GDM1 (cell line): Measurements from ENCODE around the gene TGFBR3.

ENCODE experiments used
- DNase-seq: peaks from one replicate; lab custom pipeline; 2025; lab: John Stamatoyannopoulos, UW

The TGFBR3 gene

DNA sequence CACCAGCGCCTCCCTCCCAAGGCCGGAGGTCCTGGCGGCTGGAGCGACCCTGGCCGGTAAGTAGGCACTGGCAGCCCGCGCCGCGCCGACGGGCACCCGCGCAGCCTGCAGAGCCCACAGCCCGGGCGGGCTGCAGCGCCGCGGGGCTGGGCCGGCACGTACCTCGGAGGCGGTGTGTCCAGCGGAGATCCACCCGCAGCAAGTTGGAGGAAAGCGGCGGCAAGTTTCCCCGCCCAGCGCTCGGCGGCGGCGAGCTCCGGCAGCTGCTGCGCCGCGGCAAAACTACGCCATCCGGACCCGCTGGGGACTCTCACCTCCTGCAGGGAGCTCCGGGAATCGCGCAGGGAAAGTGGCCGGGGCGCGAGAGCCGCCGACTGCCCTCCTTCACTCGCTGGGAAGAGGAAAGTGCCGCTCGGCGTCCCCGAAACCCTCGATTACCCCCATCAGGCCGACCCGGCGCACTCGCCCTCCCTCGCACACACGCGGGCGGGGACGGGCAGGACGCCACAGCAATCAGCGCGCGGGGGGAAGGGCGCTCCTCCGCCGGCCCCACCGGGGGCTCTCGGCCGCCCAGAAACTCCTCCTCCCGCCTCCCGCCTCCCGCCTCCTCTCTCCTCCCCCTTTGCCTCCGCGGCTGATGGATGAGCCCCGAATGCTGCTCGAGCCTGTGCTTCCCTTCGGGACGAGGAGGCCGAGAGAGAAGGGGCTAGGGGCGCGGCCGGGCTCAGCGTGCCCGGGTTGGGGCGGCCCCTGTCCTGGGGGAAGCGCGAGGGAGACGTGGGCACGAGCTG is at the start of gene TGFBR3:
Gene TGFBR3 (minus strand): TSS at position 436 of the 791 bp plus-strand sequence. CDS start 24,620 bp downstream, outside the sequence.
- DNase-seq = no peak

DNA sequence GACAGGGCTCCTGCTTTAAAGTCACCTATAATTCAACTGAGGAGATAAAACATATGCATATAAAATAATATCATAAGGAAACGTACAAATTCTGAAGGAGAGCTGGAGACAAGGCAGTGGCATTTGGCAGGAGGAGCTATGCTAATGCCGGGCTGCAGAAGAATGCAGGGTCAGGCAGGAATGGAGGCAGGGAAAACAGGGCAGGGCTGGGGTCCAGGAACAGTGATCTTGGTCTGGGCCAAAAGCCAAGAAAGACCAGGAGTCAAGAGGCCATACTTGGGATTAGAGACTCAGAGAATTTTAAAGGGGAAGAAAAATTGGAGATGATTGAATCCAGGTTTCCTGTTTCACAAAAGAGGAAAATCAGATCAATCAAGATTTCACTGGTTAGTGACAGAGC is 43.3 kb upstream of the TGFBR3 start:
- no peak for DNase-seq

DNA sequence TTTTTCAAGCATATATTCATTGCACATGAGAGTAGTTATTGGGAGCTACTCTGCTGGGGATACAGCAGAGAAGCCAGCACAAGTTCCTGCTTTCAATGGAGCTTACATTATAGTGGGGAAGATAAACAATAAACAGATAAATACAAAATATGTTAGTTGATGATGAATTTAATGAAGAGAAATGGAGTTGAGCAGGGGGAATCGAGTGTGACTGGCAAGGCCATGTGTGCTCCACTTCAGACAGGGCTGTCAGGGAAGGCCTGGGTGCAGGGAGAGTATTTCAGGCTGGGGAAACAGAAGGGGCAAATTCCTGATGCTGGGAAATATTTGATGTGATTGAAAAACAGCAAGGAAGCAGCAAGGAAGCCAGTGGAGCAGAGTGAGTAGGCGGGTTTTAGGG is 42.1 kb upstream of the TGFBR3 start:
- DNase-seq = no peak

DNA sequence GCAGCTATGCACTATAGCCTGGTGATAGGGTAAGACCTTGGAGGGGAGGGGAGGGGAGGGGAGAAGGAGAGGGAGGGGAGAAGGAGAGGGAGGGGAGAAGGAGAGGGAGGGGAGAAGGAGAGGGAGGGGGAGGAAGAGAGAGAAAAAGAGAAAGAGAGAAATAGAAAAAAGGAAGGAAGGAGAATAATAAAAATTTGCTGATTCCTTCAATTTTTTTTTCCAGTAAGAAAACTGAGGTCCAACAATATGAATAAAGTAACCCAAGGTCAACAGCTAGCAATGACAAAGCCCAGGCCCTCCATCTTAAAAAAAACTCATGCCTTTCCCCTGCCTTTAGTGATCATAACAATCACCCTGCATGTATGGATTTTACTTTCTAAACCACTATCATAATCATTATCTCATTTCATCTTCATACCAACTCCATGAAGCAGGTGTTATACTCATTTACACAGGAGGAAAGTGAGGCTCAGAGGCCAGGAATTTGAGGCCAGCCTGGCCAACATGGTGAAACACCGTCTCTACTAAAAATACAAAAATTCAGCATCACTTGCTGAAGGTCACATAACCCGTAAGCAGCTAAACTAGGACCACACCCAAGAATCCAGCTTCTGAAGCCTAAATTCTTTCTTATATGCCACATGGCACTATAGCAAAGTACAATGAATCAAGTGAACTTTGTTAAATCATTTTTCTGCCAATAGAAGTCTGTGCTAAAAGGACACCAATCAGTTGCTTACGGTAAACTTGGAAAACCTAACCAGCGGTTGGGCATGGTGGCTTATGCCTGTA is 39.9 kb upstream of the TGFBR3 start:
- DNase-seq = no peak

DNA sequence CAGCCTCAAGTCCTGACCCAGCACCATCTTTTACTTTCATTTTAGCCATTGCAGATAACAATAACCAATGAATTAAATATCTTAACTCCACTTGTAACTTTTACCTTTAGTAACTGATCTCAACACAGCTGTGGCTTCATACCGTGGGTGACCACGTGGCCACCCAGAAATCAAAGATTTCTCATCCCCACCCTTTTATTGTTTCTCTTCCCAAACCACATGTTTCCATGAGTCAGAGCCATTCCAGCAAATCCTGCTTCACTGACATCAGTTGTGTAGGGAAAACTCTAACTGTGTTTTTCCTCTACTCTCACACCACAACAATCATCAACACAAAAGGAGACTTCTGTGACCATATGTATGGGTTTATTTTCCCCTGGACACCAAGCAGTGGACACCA is 38.2 kb upstream of the TGFBR3 start:
- no peak for DNase-seq

DNA sequence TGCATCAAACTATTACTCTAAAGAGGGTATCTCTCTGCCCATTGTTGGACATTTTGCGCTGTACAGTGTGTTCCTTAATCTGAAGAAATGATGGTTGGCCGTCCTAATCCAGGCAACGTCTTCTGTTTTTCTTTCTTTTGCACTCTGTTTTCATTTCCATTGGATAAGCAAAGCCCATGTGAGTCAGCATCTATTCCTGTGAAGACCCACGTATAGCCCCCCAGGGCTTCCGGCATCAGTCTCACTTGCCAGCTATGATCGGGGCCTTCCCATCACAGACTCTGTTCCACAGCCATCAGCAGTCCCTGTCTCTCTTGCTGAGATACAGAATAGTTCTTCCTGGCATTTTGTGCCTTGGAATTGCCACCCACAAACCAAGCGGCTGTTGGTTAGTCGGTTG is 34.0 kb upstream of the TGFBR3 start:
- DNase-seq = no peak

DNA sequence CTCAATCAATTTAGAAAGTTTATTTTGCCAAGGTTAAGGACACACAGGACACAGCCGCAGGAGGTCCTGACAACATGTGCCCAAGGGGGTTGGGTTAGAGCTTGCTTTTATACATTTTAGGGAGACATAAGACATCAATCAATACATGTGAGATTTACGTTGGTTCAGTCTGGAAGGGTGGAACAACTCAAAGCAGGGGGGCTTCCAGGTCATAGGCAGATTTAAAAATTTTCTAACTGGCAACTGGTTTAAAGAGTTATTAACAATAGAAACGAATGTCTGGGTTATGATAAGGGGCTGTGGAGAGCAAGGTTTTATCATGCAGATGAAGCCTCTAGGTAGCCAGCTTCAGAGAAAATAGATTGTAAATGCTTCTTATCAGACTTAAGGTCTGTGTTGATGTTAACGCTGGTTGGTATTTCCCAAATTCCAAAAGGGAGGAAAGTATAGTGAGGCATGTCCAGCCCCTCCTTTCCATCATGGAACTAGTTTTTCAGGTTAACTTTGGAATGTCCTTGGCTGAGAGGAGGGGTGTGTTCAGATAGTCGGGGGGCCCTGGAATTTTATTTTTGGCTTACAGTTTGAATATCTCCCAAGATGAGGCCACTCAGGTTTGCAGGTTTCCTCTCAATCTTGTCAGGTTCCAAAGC is 31.0 kb upstream of the TGFBR3 start:
- DNase-seq = no peak

DNA sequence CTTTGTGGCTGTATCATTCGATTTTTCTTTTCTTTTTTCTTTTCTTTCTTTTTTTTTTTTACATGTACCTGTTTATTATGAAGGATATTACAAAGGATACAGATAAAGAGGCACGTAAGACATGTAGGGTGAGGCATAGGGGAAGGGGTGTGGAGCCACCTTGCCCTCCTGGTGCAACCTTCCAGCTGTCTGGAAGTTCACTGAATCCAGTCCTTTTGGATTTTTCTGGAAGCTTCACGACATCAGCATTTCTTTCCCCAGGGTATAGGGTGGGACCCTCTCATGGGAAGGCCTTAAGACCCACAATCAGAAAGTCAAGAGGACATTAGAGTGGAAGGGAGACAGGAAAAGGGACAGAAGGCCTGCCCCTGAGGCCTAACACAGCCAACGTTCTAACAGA is 30.1 kb upstream of the TGFBR3 start:
- DNase-seq = no peak

DNA sequence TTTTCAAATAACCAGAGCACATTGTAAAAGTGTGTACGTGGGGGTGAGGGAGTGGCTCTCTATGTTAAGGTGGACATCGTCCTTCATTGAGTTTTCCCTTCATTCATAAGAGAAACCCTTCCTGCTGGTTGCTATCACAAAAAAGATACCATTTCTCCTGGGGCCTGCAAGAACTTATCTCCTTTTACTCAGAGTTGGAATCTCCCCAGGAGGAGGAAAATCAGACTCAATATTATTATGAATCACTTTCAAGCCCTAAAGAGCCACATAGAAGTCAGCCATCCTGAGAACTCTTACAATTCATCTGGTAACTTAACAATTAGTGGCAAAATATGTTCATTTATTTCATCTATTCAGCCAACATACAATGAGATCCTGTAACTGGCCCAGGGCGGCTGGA is 27.1 kb upstream of the TGFBR3 start:
- no peak for DNase-seq

DNA sequence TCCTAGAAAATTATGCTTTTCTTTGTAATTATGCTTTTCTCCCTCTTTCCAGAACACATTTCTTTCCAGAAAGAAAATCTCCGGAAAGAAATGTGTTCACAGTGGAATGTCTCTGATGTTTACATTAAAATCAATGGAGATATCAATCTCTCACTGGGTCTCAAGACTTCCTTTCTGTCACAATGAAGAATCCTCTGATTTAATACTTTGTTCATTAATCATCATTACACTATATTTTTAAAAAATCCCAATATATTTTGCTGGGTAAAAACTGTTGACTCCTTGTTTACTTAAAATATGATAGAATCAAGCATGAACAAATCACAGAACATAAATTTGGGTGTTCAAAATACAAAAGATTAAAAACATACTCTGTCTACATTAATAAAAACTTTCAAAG is 26.3 kb upstream of the TGFBR3 start:
- DNase-seq = no peak

DNA sequence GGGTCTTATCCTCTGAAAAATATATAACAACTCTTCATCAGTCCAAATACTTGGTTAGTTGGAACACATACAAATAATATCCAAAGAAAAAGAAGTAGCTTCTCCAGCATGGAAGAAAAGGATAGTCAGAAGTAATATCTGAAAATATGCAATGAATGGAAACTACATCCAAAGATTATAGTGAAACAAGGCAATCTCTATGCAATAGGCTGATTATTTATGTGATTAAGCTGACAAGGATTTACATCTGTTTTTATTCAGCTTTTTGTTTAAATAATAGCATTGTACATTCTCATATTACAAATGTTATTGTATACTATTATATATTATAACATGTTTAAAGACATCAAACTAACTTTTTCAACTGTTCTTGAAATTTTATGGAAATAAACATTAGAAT is 15.3 kb upstream of the TGFBR3 start:
- DNase-seq = no peak

DNA sequence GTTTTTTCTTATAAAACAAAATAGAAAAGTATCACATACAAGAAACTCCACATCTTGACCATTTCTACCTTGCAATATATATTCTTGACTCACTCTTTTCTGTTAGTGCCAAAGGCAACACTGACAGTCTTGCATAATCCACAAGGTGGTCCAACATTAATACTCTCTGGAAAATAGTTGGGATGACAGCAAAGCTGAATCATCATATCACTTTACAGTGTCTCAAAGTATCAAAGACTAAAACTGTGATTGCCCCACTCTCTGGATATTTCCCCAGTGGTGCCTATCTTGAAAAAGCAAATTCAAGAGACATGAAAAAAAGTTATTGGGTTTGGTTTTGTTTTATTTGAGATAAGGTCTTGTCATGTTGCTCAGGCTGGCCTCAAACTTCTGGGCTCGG is 14.6 kb upstream of the TGFBR3 start:
- no peak for DNase-seq

DNA sequence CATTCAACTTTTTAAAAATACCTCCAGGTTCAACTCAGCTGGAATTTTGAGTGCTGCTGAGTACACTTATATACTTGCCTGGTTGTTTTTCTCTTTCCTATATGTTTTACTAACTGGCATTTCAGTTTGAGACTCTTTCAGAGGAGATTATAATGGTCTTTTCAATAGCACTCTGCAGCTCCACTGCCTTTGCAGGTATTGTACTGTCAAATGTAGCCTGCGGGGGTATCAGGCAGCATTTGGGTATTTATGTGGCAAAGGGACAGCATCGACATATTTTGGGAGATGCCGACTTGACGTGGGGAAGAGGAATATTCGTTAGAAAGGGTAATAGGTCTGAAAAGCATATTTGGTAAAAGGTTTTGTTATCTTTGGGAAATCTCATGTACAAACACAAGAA is 11.1 kb upstream of the TGFBR3 start:
- DNase-seq = no peak

DNA sequence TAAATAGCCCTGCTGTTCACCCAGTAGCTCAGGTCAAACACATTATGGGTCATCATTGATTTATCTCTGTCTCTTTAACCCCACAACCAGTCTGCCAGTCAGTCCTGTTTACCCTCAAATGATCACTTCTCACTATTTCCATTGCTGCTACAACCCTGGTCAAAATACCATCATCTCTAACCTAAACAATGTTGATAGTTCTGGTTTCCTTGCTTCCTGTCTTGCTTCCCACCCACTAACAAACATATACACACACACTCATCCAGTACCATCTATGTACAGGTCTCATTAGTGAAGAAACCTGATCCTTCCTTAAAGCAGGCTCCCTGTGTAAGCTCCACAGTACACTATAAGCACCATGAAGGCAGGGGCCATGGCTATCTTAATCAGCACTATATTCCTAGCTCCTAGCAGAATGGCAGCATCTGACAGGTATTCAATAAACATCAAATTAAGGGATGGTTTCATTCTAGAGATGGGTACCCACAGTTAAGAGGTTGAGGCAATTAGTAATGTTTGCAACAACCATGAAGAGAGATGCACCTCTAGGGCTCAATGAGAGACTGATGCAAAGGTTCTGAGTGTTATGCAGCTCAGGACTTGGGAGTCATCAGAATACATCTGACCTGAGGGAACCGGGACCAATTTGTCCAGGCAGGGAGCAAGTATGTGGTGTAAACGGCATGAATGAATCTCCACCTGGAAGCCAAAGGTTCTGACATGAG is 10.0 kb upstream of the TGFBR3 start:
- no peak for DNase-seq

DNA sequence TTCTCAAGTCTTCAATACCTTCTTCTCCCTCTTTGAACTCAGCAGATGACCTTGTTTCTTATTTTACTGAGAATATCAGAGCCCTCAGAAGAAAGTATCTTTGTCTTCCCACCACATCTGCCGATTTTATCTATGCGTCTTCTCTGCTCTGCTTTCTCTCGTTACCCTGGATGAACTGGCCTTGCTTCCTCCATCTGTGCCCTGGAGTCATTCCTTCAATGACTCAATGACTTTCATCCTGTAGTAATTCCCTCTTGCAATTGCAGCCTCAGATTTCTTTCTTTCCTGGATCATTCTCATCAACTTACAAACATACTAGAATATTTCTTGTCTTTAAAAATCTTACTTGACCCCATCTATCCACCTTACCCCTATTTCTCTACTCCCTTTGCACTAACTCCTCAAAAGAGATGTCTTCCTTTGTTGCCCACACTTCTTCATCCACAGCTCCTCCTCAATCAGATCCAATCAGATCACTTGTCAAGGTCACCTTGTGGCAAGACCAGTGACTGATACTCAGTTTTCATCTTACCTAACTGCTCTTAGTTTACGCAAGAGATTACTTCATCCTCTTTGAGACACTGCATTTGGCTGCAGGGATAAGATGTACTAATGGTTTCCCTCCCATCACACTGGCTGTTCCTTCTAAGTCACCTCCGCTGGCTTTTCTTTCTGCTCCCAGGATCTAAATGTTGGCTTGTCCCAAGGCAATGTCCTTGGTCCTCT is 8.2 kb upstream of the TGFBR3 start:
- no peak for DNase-seq

DNA sequence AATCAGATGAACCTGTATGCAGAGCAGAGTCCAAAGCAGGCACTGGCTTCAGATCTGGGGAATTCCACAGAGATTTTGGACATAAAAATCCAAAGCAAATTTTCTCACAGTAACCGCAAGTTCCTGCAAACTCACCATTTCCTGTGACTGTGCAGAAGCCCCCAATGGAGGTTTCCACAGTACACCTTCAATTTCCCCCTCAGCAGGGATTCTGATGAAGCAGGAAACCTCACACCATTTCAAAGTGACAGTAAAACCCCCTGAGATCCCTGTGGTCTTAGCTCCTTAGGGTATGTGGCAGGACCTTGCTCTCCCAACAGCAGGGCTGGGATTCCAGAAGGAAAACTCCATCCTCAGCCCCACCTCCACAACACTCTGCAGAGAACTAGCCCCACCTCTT is 6.0 kb upstream of the TGFBR3 start:
- DNase-seq = no peak

DNA sequence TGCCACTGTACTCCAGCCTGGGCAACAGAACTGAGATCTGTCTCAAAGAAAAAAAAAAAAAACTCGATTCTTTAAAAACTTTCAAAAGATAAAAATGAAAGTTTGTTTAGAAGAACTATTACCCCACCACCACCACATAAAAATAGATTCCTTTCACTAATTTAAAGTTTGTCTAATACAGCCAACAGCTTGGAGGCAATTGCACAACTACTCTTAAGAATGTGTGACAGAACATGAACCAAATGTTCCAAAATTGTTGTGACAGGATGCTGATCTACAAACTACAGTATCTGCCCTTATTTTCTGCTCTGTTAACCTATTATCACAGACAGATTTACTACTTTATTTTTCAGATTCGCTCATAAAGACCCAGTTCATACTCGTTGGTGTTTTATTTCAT is 5.5 kb upstream of the TGFBR3 start:
- DNase-seq = no peak

DNA sequence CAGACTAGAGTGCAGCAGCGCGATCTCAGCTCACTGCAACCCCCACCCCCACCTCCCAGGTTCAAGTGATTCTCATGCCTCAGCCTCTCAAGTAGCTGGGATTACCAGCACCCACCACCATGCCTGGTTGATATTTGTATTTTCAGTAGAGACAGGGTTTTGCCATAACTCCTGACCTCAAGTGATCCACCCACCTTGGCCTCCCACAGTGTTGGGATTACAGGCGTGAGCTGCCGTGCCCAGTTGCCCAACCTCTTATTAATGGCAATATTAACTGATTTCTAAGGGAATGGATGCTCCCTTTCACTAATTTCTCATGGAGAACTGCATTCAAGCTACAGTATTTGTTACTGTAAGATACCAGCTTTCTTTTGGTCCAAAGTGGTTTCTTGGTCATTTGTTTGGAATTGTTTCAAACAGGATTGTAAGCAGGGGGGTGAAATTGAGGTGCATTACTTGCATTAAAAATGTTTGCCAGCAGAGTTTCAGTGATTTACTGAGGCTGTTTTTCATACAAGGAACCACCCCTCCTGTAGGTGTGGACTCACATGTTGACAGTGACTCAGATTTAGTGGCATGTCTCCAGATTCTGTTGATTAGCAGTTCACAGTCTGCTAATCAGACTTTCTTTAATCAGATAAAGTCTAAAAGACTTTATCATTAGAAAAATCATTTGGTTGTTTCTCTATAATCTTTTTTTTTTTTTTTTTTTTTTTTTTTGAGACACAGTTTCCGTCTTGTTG is 3.9 kb upstream of the TGFBR3 start:
- DNase-seq = no peak

DNA sequence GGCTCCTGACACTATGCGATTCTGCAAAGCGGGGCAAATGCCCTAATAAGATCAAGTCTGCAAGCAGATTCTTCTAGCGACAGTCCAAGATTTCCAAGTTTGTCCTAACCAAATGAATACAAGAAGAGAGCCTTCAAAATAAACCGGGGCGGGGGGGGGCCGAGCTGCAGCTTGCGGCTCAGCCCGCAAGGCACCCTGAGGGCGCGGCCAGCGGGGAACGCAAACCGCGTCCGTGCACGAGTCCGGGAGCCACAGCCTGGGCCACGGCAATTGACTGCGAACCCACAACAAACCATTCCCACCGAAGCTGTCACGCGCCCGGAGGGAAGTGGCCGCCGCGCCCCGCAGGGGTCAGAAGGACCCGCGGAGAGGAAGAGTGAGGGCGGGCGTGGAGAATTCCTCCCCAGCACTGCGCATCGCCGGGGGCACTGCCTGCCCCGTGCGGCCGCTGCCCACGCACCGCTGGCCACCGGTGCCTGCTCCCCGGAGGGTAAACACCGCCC is 687 bp downstream of the TGFBR3 start:
- DNase-seq = no peak

DNA sequence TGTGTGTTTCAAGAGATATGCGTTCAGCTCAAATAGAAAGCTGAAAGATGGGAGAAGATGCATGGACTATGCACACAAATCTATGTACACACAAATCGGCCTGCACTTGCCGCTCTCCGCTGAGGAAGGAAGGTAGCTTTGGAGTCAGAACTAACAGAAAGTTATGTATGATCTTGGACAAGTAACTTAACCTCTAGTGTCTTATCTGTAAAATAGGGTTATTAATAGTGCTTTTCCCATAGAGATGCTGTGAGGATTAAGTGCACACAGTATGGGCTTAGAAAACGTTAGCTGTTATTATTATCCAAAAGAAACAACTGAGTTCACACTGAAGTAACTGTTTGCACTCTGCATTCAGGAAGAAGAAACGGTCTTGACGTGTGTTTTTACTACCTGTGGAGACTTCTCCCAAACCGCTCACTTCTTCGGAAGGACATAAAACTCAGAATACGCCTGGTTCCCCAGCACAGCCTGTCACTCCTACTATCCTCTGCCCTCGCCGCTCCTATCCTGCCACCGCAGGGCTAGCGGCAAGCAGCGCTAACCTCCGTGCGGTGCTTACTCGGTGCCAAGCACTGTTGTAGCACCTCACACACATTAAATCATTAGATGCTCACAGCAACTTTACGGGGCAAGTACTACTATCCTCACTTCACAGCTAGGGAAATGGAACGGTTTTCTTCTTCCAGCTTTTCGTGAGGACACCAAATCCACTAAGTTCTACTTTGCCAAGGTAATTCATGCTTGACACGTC is 1.3 kb downstream of the TGFBR3 start:
- DNase-seq = no peak
